Measurements from ENCODE around the gene DST. TPM values are rescaled to one million over a fixed set of nuclear protein-coding genes. Genes with fewer than 3 reads are reported as not detected.

The DST gene
- total RNA-seq, 1 experiment from 2014 or later: 132 TPM

GRCh38 chr6:56448046-56448445, 194.6 kb downstream of the DST start:
- CTCF ChIA-PET: no interaction called here
- POLR2A ChIA-PET: no interaction called here

More at GRCh38 chr6:56448046-56448445, 194.6 kb downstream of the DST start:
- H3K36me3 Mint-ChIP-seq: no peaks in the 10 kb centered on the region
- DNase-seq (ENCODE audit: low spot score): no peak
- H3K9me3 Mint-ChIP-seq: peaks cover 4% of the 10 kb centered on the region; the same call in 1 of the 2 replicates
- ATAC-seq: no peak
- no peaks in the 10 kb centered on the region for H3K27me3 Mint-ChIP-seq (ENCODE audit: low read depth)
- H3K27ac Mint-ChIP-seq: no peak overlapping the region
- no peaks in the 10 kb centered on the region for H3K4me1 Mint-ChIP-seq
- H3K4me3 Mint-ChIP-seq: no peak overlapping the region
- TF ChIP-seq ETV6 (CRISPR knock-in tag; IDR thresholded peaks at IDR 0.05) (no peak), NR1H2 (CRISPR knock-in tag; IDR thresholded peaks at IDR 0.05) (no peak), ZNF232 (CRISPR knock-in tag; IDR thresholded peaks at IDR 0.05) (no peak), ATF1 (CRISPR knock-in tag; IDR thresholded peaks at IDR 0.05) (no peak), PRRX2 (CRISPR knock-in tag; IDR thresholded peaks at IDR 0.05) (no peak), SMAD4 (CRISPR knock-in tag; IDR thresholded peaks at IDR 0.05) (no peak), SP1 (CRISPR knock-in tag; conservative IDR thresholded peaks at IDR 0.05) (no peak), STAT6 (CRISPR knock-in tag; conservative IDR thresholded peaks at IDR 0.05; ENCODE audit: low read depth) (no peak), FOXK1 (CRISPR knock-in tag; IDR thresholded peaks at IDR 0.05) (no peak), HMGA2 (CRISPR knock-in tag; IDR thresholded peaks at IDR 0.05) (no peak), ZNF671 (CRISPR knock-in tag; IDR thresholded peaks at IDR 0.05) (no peak), ZNF121 (CRISPR knock-in tag; IDR thresholded peaks at IDR 0.05) (no peak), MYBL2 (CRISPR knock-in tag; IDR thresholded peaks at IDR 0.05) (no peak)
- TF ChIP-seq, protein P1, sequence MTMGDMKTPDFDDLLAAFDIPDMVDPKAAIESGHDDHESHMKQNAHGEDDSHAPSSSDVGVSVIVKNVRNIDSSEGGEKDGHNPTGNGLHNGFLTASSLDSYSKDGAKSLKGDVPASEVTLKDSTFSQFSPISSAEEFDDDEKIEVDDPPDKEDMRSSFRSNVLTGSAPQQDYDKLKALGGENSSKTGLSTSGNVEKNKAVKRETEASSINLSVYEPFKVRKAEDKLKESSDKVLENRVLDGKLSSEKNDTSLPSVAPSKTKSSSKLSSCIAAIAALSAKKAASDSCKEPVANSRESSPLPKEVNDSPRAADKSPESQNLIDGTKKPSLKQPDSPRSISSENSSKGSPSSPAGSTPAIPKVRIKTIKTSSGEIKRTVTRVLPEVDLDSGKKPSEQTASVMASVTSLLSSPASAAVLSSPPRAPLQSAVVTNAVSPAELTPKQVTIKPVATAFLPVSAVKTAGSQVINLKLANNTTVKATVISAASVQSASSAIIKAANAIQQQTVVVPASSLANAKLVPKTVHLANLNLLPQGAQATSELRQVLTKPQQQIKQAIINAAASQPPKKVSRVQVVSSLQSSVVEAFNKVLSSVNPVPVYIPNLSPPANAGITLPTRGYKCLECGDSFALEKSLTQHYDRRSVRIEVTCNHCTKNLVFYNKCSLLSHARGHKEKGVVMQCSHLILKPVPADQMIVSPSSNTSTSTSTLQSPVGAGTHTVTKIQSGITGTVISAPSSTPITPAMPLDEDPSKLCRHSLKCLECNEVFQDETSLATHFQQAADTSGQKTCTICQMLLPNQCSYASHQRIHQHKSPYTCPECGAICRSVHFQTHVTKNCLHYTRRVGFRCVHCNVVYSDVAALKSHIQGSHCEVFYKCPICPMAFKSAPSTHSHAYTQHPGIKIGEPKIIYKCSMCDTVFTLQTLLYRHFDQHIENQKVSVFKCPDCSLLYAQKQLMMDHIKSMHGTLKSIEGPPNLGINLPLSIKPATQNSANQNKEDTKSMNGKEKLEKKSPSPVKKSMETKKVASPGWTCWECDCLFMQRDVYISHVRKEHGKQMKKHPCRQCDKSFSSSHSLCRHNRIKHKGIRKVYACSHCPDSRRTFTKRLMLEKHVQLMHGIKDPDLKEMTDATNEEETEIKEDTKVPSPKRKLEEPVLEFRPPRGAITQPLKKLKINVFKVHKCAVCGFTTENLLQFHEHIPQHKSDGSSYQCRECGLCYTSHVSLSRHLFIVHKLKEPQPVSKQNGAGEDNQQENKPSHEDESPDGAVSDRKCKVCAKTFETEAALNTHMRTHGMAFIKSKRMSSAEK (CRISPR knock-in tag; IDR thresholded peaks at IDR 0.05; ENCODE audit: borderline replicate concordance): no peak
- TF ChIP-seq, protein P2, sequence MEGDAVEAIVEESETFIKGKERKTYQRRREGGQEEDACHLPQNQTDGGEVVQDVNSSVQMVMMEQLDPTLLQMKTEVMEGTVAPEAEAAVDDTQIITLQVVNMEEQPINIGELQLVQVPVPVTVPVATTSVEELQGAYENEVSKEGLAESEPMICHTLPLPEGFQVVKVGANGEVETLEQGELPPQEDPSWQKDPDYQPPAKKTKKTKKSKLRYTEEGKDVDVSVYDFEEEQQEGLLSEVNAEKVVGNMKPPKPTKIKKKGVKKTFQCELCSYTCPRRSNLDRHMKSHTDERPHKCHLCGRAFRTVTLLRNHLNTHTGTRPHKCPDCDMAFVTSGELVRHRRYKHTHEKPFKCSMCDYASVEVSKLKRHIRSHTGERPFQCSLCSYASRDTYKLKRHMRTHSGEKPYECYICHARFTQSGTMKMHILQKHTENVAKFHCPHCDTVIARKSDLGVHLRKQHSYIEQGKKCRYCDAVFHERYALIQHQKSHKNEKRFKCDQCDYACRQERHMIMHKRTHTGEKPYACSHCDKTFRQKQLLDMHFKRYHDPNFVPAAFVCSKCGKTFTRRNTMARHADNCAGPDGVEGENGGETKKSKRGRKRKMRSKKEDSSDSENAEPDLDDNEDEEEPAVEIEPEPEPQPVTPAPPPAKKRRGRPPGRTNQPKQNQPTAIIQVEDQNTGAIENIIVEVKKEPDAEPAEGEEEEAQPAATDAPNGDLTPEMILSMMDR (IDR thresholded peaks at IDR 0.05): no peak
- TF ChIP-seq, protein P3, sequence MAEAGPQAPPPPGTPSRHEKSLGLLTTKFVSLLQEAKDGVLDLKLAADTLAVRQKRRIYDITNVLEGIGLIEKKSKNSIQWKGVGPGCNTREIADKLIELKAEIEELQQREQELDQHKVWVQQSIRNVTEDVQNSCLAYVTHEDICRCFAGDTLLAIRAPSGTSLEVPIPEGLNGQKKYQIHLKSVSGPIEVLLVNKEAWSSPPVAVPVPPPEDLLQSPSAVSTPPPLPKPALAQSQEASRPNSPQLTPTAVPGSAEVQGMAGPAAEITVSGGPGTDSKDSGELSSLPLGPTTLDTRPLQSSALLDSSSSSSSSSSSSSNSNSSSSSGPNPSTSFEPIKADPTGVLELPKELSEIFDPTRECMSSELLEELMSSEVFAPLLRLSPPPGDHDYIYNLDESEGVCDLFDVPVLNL (CRISPR knock-in tag; IDR thresholded peaks at IDR 0.05; ENCODE audit: borderline replicate concordance, low read depth): no peak
- TF ChIP-seq, protein P4, sequence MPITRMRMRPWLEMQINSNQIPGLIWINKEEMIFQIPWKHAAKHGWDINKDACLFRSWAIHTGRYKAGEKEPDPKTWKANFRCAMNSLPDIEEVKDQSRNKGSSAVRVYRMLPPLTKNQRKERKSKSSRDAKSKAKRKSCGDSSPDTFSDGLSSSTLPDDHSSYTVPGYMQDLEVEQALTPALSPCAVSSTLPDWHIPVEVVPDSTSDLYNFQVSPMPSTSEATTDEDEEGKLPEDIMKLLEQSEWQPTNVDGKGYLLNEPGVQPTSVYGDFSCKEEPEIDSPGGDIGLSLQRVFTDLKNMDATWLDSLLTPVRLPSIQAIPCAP (CRISPR knock-in tag; IDR thresholded peaks at IDR 0.05): no peak

Data from WTC11 (cell line).